Stimulated activated CD4-positive, alpha-beta T cell treated with anti-CD3 and anti-CD28 coated beads, Interleukin-4, amount 100 ng/mL, for 1 hour (primary cell): ENCODE results near the gene TMEM259.
A peak's percentile ranks its signal among the peaks of the same experiment; 100 is the strongest.

Source experiments
- DNase-seq: peaks from one replicate; pipeline ENCODE4 v3.0.0-alpha.2; 2020

Gene TMEM259

DNA sequence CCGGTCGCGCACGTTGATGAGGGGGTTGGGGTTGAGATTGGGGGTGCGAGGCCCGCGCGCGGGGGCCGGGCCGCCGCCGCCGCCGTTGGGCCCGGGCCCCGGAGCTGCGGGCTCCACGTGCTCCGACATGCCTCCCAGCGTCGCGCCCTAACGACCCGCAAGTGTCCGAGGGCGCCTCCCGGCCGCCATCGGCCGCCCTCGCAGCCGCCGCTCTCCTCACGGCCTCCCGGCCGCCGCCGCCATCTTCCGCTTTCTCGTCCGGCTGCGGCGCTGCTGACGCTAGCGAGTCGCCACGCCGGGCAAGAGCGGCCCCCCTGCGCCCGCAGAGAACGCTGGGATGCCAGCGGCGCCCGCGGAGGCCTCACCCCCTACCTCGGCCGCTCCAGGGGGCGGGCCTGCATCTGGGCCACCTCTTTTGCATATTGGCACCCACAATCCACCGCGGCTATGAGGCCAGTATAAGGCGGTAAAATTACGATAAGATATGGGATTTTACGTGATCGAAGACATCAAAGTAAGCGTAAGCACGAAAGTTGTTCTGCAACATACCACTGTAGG, at the start of gene TMEM259:
Gene TMEM259, minus strand, starts transcription at position 256 of the 558 bp plus-strand sequence. Its CDS starts 127 bp downstream, at position 129.
- DNase-seq = peak; percentile 97

DNA sequence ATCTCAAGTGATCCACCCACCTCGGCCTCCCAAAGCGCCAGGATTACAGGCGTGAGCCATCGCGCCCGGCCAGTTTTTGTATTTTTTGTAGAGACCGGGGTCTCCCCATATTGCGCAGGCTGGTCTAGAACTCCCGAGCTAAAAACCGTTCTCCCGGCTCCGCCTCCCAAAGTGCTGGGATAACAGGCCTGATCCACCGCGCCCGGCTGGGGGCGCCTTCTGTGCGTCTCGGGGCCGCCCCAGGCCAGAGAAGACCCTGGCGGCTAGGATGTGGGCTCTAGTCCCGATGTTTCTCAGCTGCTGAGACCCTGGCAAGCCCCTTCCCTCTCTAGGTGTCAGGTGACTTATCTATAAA, 49.6 kb upstream of the TMEM259 start:
- DNase-seq = no peak

DNA sequence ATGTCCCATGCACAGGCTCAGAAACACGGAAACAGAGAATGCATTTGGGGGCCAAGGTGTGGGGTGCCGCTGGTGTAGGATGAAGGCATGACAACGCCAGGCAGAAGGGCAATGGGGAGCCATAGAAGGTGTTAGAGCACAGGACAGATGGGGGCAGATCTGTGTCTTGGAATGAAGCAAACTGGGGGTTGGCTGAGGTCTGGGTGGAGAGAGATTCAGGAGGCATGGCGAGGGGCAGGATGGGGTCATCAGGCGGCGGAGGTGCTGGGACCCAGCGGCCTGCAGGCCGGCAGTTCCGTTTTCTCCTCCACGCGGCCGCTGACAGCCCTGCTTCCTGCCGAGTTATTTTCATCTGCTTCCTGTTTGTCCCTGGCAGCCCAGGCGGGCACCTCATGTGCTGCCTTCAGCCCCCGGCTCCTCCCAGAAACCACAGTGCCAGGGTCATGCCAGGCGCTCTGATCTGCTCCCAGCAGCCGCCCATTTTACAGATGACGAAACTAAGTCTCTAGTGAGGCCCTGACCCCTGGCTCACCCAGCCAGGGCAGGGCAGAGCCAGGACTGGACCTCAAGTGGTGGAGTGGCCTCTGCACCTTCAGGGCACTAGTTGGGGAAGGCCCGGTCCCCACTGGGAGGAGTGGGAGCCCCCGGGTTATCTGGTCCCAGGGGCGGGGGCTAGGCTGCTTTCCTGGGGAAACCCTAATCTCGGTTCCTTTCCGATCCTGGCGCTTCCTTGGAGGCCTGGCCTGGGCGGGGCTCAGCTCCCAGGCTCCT, 48.3 kb upstream of the TMEM259 start:
- DNase-seq = peak; percentile 52

DNA sequence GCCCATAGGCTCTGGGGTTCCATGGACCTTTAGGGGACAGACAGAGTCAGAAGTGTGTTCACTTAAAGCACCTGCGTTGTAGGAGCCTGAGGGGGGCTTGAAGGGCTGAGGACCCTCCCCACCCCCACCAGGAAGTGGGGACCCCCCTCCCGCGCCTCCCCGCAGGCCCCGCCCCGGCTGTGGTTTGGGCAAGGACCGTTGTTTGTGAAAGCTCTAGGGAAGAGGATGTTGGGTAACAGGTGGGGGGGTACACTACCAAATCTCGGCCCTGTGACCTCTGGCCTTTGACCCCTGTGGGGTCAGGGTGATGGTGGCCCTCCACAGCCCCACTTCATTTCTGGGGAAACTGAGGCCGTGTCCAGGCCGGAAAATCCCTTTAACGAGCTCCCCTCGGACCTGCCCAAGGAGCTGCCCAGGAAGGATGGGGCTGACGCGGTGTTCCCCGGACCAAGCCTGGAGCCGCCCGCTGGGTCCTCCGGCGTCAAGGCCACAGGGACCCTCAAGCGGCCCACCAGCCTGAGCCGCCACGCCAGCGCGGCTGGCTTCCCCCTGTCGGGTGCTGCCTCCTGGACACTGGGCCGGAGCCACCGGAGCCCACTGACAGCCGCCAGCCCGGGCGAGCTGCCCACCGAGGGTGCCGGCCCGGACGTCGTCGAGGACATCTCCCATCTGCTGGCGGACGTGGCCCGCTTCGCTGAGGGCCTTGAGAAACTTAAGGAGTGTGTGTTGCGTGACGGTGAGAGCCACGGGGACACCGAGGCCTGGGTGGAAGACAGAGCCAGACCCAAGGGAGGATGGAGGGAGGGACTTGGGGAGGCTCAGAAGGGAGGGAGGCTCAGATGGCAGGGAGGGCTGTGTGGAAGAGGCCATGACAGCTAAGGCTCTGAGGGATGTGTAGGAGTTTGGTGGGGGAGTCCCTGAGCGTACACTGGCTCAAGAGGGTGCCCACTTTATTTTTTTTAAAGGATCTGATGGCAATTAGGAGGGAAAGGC, 47.4 kb upstream of the TMEM259 start:
- DNase-seq = peak; percentile 57

DNA sequence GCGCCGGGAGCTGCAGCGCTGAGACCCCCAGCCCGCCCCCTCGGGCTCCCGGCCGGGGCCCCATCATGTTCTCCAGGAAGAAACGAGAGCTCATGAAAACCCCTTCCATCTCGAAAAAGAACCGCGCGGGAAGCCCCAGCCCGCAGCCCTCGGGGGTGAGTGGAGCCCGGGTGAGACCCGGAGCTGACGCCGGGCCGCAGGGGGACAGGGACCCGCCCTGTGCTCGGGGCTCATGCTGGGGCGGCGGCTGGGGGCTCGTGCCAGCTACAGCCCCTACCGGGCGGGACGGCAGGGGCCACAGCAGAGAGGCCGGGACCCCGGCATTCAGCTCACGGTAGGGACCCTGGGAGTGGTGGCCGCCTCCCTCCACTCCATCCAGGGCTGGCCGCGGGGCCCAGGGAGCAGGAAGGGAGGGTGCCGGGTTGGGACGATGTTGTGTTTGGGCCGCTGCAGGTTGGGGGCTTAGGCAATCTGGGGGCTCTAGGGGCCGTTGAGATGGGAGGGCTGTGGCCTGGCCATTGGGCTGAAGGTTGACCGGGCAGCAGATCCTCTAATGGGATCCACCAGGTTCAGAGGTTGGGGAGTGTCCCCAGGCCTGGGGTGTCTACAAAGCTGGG, 46.5 kb upstream of the TMEM259 start:
- DNase-seq = no peak

DNA sequence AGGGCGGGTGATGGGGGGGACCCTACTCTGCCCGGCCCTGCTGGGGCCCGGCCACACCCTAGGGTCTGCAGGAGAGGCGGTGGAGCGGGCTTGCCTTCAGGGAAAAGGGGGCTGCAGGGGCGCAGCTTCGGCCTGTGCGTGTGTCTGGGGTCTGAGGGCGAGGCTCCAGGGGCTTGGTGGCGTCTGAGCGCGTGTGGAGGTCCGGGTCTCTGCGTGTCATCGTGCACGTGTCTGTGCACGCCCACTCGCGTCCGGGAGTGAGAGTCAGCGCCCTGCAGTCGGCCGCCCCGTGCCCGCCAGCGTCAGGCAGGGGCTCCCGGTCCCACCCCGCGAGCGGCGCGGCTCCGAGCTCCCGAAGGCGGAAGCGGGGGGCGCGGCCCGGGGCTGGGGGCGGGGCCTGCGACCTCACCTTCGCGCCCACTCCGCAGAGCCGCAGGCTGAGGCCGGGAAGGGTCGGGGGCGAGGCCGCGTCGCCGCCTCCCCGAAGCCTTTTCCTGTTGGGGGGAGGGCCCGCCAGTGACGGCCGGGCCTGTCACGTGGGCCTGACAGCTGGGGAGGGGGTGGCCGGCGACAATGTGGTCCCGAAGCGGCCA, 45.9 kb upstream of the TMEM259 start, which contains the start of gene ARHGAP45:
Gene ARHGAP45, plus strand, starts transcription at position 420 of the 593 bp plus-strand sequence. CDS start 239 bp downstream, outside the sequence.
- DNase-seq = peak; percentile 83

DNA sequence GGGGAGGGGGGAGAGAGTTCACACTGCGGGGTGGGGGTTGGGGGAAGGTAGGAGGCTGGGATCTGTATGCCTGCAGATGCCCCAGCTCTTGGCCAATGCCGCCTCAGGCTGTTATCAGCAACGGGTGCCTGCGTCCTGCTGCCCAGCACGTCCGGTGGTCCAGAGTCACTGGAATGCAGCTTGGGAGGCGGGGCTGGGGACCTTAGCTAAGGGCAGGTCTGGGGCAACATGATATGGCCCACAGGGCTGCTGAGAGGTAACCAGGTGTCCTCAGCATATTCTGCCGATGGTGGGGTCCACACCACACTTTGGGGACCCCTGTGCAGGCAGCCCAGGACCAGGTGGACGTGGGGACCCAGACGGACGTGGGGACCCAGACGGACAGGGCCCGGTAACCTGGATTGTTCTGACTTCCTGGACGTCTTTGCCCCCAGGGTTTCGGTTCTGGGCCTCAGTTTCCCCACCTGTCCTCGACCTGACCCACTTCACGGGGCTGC, 45.4 kb upstream of the TMEM259 start:
- DNase-seq = no peak

DNA sequence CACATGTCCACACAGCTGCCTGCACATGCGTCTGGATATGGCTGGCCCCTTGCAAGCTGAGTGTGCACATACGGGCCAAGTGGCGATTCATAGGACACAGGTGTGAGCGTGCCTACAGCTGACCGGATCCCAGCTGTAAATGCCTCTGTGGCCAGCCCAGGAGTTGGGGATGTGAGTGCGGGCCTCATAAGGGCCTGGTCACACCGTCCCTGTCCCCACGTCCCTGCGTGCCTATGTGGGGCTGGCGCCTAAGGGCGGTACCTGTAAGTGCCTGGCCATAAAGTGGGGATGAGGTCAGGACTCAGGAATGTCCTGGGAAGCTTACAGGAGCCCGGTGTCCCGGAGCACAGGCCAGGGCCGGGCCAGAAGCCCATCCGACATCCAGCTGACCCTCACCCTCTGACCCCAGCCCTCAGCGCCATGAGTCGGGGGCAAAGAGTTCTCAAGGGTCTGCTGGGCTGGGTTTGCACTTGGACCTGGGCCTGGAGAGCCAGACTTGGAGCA, 44.7 kb upstream of the TMEM259 start:
- no peak for DNase-seq

DNA sequence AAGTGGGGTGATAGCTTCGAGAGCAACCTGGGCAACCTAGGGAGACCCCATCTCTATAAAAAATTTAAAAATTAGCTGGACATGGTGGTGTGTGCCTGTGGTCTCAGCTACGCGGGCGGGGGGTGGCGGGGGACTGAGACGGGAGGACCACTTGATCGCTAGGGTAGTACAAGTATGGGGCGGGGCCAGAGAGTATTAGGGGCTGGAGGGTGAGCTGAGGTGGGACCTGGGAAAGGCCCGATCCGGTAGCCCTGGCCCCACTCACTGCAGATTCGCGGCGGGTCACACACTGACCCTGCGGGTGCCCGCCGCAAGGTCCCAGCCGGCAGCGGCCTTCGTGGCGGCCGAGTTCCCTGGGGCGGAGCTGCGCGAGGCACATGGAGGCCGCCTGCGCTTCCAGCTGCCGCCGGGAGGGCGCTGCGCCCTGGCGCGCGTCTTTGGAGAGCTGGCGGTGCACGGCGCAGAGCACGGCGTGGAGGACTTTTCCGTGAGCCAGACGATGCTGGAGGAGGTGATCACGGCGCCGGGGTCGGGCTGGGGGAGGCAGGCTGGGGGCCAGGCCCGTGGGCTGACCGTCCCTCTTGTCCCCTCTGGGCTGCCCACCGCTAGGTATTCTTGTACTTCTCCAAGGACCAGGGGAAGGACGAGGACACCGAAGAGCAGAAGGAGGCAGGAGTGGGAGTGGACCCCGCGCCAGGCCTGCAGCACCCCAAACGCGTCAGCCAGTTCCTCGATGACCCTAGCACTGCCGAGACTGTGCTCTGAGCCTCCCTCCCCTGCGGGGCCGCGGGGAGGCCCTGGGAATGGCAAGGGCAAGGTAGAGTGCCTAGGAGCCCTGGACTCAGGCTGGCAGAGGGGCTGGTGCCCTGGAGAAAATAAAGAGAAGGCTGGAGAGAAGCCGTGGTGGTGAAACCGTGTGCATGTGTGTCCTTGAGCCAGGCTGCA, 44.0 kb upstream of the TMEM259 start:
- peak; percentile 80 for DNase-seq

DNA sequence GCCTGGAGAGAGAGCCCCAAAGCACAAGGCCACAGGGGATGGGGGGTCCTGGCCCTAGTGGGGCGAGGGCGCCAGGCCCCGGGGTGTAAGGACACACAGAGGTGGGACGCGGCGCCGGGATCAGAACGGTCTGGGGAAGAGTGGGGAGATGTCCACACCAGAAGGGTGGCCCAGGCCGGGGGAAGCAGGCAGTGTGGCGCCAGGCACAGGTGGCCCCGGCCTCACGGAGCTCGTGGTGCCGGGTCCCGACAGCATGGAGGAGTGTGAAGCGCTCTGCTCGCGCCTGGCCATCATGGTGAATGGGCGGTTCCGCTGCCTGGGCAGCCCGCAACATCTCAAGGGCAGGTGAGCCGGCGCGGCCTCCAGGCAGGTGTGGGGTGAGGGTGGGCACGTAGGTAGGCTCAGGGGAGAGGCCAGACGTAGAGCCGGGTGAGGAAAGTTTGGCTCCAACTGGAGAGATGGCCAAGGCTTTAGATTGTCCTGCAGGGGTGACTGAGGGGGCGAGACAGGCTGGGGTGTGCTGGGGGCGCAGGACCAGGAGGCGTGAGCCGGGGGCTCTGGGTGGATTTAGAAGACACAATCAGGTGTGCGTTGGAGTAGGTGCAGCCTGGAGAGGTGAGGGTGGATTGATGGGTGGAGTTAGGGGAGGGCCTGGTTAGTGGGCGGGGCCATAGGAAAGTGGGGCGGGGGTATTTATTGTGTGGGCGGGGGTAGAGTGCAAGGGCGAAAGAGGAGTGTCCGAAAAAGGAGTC, 43.2 kb upstream of the TMEM259 start:
- DNase-seq = no peak

DNA sequence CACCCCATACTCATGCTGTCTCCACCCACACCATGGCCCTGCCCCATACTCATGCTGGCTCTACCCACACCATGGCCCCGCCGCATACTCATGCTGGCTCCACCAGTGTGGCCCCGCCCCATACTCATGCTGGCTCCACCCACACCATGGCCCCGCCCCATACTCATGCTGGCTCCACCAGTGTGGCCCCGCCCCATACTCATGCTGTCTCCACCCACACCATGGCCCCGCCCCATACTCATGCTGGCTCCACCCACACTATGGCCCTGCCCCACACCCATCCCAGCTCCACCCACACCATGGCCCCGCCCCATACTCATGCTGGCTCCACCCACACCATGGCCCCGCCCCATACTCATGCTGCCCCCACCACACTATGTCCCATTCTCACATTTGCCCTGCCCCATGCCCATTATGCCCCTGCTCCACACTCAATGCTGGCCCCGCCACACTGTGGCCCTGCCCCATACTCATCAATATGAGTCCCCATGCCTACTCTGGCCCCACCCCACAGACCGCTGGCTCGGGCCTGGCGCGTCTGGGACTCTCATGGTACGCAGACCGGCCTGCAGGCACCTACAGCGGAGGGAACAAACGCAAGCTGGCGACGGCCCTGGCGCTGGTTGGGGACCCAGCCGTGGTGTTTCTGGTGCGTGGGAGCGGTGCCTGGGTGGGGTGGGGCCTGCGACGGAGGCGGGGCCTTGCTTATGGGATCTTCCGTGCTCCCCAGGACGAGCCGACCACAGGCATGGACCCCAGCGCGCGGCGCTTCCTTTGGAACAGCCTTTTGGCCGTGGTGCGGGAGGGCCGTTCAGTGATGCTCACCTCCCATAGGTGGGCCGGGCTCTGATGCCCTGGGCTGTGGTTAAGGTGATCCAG, 42.3 kb upstream of the TMEM259 start:
- peak; percentile 57 for DNase-seq

DNA sequence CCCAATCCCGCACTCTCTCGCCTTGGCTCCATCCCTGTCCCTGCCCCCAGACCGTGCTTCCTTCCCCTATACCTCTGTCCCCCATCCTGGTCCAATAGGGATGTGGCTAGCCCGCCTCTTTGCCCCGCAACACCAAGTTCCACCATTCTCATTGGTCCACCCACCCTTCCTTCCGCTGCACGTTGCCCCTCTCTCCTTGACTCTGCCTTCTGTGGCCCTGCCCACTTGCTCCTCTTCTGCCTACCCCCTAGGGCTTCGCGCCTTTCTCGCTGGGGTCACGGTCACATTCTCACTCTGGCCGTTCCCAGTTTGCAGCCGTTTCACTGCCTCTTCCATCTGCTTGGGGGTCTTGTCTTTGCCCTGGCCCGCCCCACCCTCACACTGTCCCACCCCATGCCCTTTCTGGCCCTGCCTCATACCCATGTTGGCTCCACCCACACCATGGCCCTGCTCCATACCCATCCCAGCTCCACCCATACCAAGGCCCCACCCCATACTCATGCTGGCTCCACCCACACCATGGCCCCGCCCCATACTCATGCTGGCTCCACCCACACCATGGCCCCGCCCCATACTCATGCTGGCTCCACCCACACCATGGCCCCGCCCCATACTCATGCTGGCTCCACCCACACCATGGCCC, 41.6 kb upstream of the TMEM259 start:
- no peak for DNase-seq

DNA sequence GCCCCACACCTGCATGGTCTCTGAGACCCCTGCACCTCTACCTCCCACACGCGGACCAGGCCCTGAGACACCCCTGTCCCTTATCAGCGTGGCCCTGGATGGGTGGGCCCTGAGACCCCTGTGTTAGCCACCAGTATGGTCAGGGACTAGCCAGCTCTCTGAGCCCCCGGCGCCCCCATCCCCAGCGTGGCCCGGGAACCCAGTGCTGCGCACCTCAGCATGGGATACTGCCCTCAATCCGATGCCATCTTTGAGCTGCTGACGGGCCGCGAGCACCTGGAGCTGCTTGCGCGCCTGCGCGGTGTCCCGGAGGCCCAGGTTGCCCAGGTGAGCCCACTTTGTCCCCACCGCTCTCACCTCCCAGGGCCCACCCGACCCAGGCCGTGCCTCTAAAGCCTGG, 41.1 kb upstream of the TMEM259 start:
- DNase-seq = no peak

DNA sequence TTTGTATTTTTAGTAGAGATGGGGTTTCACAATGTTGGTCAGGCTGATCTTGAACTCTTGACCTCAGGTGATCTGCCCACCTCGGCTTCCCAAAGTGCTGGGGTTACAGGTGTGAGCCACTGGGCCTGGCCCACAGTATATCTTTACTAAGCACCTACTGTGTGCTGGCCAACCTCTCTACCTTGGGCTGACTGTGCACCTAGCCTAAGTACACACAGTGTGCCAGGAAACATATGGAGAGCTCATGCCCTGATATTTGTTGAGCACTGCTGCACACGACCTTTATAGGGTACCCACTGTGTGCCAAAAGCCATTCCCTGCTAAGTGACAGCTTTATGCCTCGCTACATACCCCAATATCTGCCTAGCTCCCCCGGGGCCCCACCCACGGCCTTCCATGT, 39.8 kb upstream of the TMEM259 start:
- DNase-seq = no peak

DNA sequence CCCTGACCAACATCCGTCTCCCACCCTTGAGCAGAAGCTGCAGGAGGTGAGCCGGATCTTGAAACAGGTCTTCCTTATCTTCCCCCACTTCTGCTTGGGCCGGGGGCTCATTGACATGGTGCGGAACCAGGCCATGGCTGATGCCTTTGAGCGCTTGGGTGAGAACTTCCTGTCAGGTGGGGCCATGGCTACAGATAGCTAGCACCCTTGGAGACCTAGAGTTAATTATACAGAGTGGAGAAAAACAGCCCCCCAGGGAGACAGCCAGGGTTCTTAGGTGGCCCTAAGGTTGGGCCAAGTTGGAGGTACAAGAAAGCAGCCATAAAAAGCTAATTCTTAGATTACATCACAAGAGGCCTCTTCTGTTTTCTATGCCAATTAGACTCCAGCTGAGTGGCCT, 37.2 kb upstream of the TMEM259 start:
- DNase-seq = no peak

DNA sequence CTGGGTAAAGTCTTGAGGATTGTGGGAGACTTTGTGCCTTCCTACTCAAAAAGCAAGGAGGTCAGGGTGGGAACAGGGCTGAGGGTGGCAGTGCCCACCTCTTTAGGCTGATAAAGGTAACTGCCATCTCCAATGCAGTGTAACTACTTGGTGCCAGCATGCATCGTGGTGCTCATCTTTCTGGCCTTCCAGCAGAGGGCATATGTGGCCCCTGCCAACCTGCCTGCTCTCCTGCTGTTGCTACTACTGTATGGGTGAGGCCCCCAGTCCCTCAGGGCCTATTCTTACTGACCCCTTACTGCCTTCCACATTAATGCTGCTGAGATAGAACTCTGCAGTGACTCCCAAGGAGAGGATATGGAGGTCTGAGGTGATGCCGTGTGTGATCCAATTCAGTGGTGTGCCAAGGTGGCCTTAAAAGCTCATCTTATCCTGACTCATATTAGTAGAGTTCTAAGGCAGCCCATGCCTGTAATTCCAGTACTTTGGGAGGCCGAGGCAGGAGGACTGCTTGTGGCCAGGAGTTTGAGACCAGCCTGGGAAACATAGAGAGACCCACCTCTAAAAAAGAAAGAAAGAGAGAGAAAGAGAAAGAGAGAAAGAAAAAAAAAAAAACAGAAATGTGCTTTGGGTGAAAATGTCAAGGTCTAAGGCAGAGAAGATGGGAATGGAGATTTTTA, 36.4 kb upstream of the TMEM259 start:
- peak; percentile 44 for DNase-seq

DNA sequence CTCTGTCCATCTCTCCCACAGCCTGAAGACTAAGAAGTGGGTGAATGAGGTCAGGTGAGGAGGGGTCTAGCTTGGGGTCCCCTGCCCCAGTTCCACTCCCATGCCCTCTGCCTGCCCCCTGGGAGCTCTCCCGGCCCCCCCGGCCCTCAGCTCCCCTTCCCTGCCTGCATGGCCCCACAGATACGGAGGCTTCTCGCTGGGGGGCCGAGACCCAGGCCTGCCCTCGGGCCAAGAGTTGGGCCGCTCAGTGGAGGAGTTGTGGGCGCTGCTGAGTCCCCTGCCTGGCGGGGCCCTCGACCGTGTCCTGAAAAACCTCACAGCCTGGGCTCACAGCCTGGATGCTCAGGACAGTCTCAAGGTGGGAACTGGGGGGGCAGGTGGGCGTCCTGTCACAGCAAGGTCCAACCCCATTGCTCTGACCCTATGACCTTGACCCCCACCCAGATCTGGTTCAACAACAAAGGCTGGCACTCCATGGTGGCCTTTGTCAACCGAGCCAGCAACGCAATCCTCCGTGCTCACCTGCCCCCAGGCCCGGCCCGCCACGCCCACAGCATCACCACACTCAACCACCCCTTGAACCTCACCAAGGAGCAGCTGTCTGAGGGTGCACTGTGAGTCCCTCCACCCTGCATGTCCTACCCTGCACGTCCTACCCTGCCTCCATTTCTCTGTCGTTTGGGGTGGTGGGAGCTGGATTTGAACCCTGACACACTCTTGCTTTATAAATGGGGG, 35.1 kb upstream of the TMEM259 start:
- DNase-seq = no peak
